ENCODE measurements around the gene ADAMTSL1.
A peak's percentile ranks its signal among the peaks of the same experiment; 100 is the strongest.

The ADAMTSL1 gene

GRCh38 chr9:18594837-18595236 lies 120.9 kb downstream of the ADAMTSL1 start:
- no peak for DNase-seq (ENCODE audit: low read depth in 2 of 2)
- TF ChIP-seq CTCF (IDR thresholded peaks at IDR 0.05; ENCODE audit: low read depth, low read length), result no peak

GRCh38 chr9:18595597-18595996 lies 121.6 kb downstream of the ADAMTSL1 start:
- no peak overlapping the region for H3K4me3 ChIP-seq (replicated peaks in 1 of 2; ENCODE audit: low read depth in 2 of 2, low read length in 2 of 2)
- TF ChIP-seq CTCF (IDR thresholded peaks at IDR 0.05; ENCODE audit: low read depth, low read length), result no peak
- DNase-seq (ENCODE audit: low read depth in 2 of 2), result peak in 1 of 2 donors; percentile 50

More at GRCh38 chr9:18594837-18595236, 120.9 kb downstream of the ADAMTSL1 start:
- no peak overlapping the region for H3K4me3 ChIP-seq (replicated peaks in 1 of 2; ENCODE audit: low read depth in 2 of 2, low read length in 2 of 2)

GRCh38 chr9:18596920-18597319 lies 123.0 kb downstream of the ADAMTSL1 start:
- DNase-seq (ENCODE audit: low read depth in 2 of 2), result peak; percentile 55 to 79
- TF ChIP-seq CTCF (IDR thresholded peaks at IDR 0.05; ENCODE audit: low read depth, low read length), result no peak
- H3K4me3 ChIP-seq (replicated peaks in 1 of 2; ENCODE audit: low read depth in 2 of 2, low read length in 2 of 2), result no peak overlapping the region

GRCh38 chr9:18598969-18599368 lies 125.0 kb downstream of the ADAMTSL1 start:
- TF ChIP-seq CTCF (IDR thresholded peaks at IDR 0.05; ENCODE audit: low read depth, low read length), result no peak
- no peak for DNase-seq (ENCODE audit: low read depth in 2 of 2)

GRCh38 chr9:18601026-18601425 lies 127.1 kb downstream of the ADAMTSL1 start:
- no peak overlapping the region for H3K4me3 ChIP-seq (replicated peaks in 1 of 2; ENCODE audit: low read depth in 2 of 2, low read length in 2 of 2)
- no peak for TF ChIP-seq CTCF (IDR thresholded peaks at IDR 0.05; ENCODE audit: low read depth, low read length)
- peak in 1 of 2 donors; percentile 17 for DNase-seq (ENCODE audit: low read depth in 2 of 2)

More at GRCh38 chr9:18598969-18599368, 125.0 kb downstream of the ADAMTSL1 start:
- H3K4me3 ChIP-seq (replicated peaks in 1 of 2; ENCODE audit: low read depth in 2 of 2, low read length in 2 of 2), result no peak overlapping the region

- no peak for TF ChIP-seq CTCF (IDR thresholded peaks at IDR 0.05; ENCODE audit: low read depth, low read length)
- peak in 1 of 2 donors; percentile 46 for DNase-seq (ENCODE audit: low read depth in 2 of 2)
- no peak overlapping the region for H3K4me3 ChIP-seq (replicated peaks in 1 of 2; ENCODE audit: low read depth in 2 of 2, low read length in 2 of 2)
Observed at GRCh38 chr9:18601956-18602355, 128.0 kb downstream of the ADAMTSL1 start.
